Chondrocyte (in vitro differentiated cells): Measurements from ENCODE around the gene FYN. TPM values are rescaled to one million over a fixed set of nuclear protein-coding genes. Genes with fewer than 3 reads are reported as not detected.
A peak's percentile ranks its signal among the peaks of the same experiment; 100 is the strongest.

ENCODE experiments used
- DNase-seq: peaks from one replicate; pipeline ENCODE4 v3.0.0; 2021; ENCODE audit warnings: mixed read lengths, low spot score
- H3K27ac Mint-ChIP-seq: one replicate; pipeline ENCODE4 v1.8.0; 2021; ENCODE audit warnings: mild to moderate bottlenecking, moderate library complexity, mixed read lengths; ENCODE audit not compliant: unreplicated experiment
- H3K27me3 Mint-ChIP-seq: 2 replicates; pipeline ENCODE4 v1.8.0; 2021; ENCODE audit warnings: low read depth, mixed read lengths
- H3K36me3 Mint-ChIP-seq: 2 replicates; pipeline ENCODE4 v1.8.0; 2021; ENCODE audit warnings: low read depth, mixed read lengths
- H3K4me1 Mint-ChIP-seq: 2 replicates; pipeline ENCODE4 v1.8.0; 2021; ENCODE audit warnings: low read depth, mild to moderate bottlenecking, mixed read lengths
- H3K4me3 Mint-ChIP-seq: one replicate; pipeline ENCODE4 v1.8.0; 2021; ENCODE audit warnings: mild to moderate bottlenecking, moderate library complexity, mixed read lengths; ENCODE audit not compliant: unreplicated experiment
- H3K9me3 Mint-ChIP-seq: 2 replicates; pipeline ENCODE4 v1.8.0; 2021; ENCODE audit warnings: low read depth, mixed read lengths
- CTCF ChIP-seq: fragments of 200-600 bp; sonication (generic); IDR thresholded peaks from 2 replicates; pipeline ENCODE4 v1.5.0; 2021; ENCODE audit warnings: antibody characterized with exemption, mild to moderate bottlenecking, moderate library complexity
- total RNA-seq: library from RNA; stranded (reverse); gene quantifications from 3 replicates; pipeline ENCODE4 v1.2.1, GENCODE V29; 2021

FYN gene
- total RNA-seq, 1 donor from 2014 or later: 109 TPM

GRCh38 chr6:111715321-111715720 is 157.9 kb downstream of the FYN start:
- H3K4me1 Mint-ChIP-seq: peaks cover 24% of the 10 kb centered on the region
- H3K4me3 Mint-ChIP-seq: no peak overlapping the region
- H3K27ac Mint-ChIP-seq: no peak overlapping the region
- no peaks in the 10 kb centered on the region for H3K9me3 Mint-ChIP-seq
- no peak for TF ChIP-seq CTCF
- H3K27me3 Mint-ChIP-seq: no peaks in the 10 kb centered on the region
- no peak for DNase-seq
- peaks cover 6% of the 10 kb centered on the region for H3K36me3 Mint-ChIP-seq

- Mint-ChIP-seq H3K4me3 (no peak overlapping the region), H3K27ac (no peak overlapping the region), H3K9me3 (no peaks in the 10 kb centered on the region), H3K4me1 (peaks cover 31% of the 10 kb centered on the region), H3K27me3 (no peaks in the 10 kb centered on the region), H3K36me3 (peaks cover 6% of the 10 kb centered on the region)
- TF ChIP-seq CTCF: no peak
- no peak for DNase-seq
Observed at GRCh38 chr6:111714416-111715270, 158.6 kb downstream of the FYN start.

- peaks cover 31% of the 10 kb centered on the region for H3K4me1 Mint-ChIP-seq
- H3K27ac Mint-ChIP-seq: no peak overlapping the region
- no peak for DNase-seq
- no peaks in the 10 kb centered on the region for H3K27me3 Mint-ChIP-seq
- H3K9me3 Mint-ChIP-seq: no peaks in the 10 kb centered on the region
- no peak for TF ChIP-seq CTCF
- H3K4me3 Mint-ChIP-seq: no peak overlapping the region
- H3K36me3 Mint-ChIP-seq: peaks cover 6% of the 10 kb centered on the region
Observed at GRCh38 chr6:111713811-111714210, 159.4 kb downstream of the FYN start.

GRCh38 chr6:111713236-111713635 is 160.0 kb downstream of the FYN start:
- no peak for TF ChIP-seq CTCF
- Mint-ChIP-seq H3K27ac (no peak overlapping the region), H3K4me3 (no peak overlapping the region), H3K27me3 (no peaks in the 10 kb centered on the region), H3K4me1 (peaks cover 31% of the 10 kb centered on the region), H3K36me3 (peaks cover 5% of the 10 kb centered on the region), H3K9me3 (no peaks in the 10 kb centered on the region)
- DNase-seq: no peak

GRCh38 chr6:111711984-111712752 is 161.1 kb downstream of the FYN start:
- peaks cover 31% of the 10 kb centered on the region for H3K4me1 Mint-ChIP-seq
- H3K27me3 Mint-ChIP-seq: no peaks in the 10 kb centered on the region
- peaks cover 5% of the 10 kb centered on the region for H3K36me3 Mint-ChIP-seq
- peak overlapping the region; percentile 68 for H3K27ac Mint-ChIP-seq
- DNase-seq: no peak
- H3K4me3 Mint-ChIP-seq: no peak overlapping the region
- no peak for TF ChIP-seq CTCF
- H3K9me3 Mint-ChIP-seq: no peaks in the 10 kb centered on the region
